Measurements from ENCODE around the gene BSG. TPM values are rescaled to one million over a fixed set of nuclear protein-coding genes. Genes with fewer than 3 reads are reported as not detected.

The BSG gene
- total and polyA plus RNA-seq, 10 of the 15 experiments (the other 5 are each of a cell fraction or from before 2014, with no cell fraction given), result 2.8 to 297 (median 199) TPM

DNA sequence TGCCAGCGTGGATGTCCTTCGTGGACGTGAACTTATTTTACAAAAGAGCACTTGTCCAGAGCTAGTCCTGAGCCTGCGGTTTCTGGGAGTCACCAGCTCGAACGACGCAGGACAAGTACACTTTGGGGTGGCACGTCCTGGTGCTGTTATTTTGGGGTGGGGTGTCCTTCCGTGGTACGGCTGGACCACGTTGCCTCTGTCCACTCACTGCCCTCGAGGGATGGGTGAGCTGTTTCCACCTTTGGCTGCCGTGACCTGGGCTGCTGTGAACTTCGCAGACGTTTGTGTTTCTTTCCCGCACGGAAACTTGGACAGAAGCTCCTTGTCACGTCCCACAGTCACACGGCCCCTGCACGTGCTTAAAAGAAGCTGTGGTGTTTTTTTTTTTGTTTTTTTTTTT is 17.6 kb upstream of the BSG start:
- DNase-seq (ENCODE audit: low read depth, low spot score), result no peak

More for the DNA sequence above, 17.6 kb upstream of the BSG start:
- WGBS (ENCODE audit: insufficient coverage, insufficient replicate concordance, low lambda C conversion rate, missing lambda C conversion rate), result 39% methylated on average over 20 of the region's 20 CpGs
- Histone ChIP-seq H3K4me1 (ENCODE audit: control insufficient read depth, insufficient read depth, low read length) (no peaks in the 10 kb centered on the region), H3K9ac (ENCODE audit: control insufficient read depth, insufficient read depth, low read length) (no peak overlapping the region), H3K9me3 (replicated peaks; ENCODE audit: control insufficient read depth, insufficient read depth, low read length) (no peaks in the 10 kb centered on the region), H3K27ac (ENCODE audit: control insufficient read depth, insufficient read depth) (no peak overlapping the region), H3K4me2 (ENCODE audit: control insufficient read depth, insufficient read depth) (no peak overlapping the region), H3K36me3 (ENCODE audit: control insufficient read depth in 2 of 2, insufficient read depth in 2 of 2, low read length in 1 of 2) (no peaks in the 10 kb centered on the region), H3K79me2 (ENCODE audit: control insufficient read depth, insufficient read depth, low read length) (no peaks in the 10 kb centered on the region), H2AFZ (ENCODE audit: control insufficient read depth, low read depth, low read length) (no peak overlapping the region), H3K4me3 (no peak overlapping the region), H3K27me3 (replicated peaks in 1 of 2; ENCODE audit: control insufficient read depth in 2 of 2, insufficient read depth in 2 of 2, low read length in 1 of 2) (no peaks in the 10 kb centered on the region), H4K20me1 (ENCODE audit: control insufficient read depth, insufficient read depth) (no peaks in the 10 kb centered on the region)
- RAD21 ChIA-PET (ENCODE audit: unreplicated experiment), result no interaction called here
- POLR2A ChIA-PET, result interaction anchor here (0.6 kb wide), 2 partner anchors 20 to 859 kb away, joined by 3 read pairs; no protein-coding TSS in a partner anchor
- TF ChIP-seq MXI1 (IDR thresholded peaks at IDR 0.05; ENCODE audit: low read depth, low read length) (no peak), CEBPB (IDR thresholded peaks at IDR 0.05; ENCODE audit: borderline replicate concordance in 1 of 2, low read depth in 2 of 2, low read length in 2 of 2) (no peak), RUNX3 (IDR thresholded peaks at IDR 0.05; ENCODE audit: low read length) (no peak), EP300 (IDR thresholded peaks at IDR 0.05; ENCODE audit: borderline replicate concordance in 1 of 2, control insufficient read depth in 1 of 2, low read depth in 2 of 2, low read length in 2 of 2) (no peak), ZNF24 (IDR thresholded peaks at IDR 0.05) (no peak), RCOR1 (conservative IDR thresholded peaks at IDR 0.05; ENCODE audit: low read depth, low read length) (no peak)
- TF ChIP-seq, protein P1, sequence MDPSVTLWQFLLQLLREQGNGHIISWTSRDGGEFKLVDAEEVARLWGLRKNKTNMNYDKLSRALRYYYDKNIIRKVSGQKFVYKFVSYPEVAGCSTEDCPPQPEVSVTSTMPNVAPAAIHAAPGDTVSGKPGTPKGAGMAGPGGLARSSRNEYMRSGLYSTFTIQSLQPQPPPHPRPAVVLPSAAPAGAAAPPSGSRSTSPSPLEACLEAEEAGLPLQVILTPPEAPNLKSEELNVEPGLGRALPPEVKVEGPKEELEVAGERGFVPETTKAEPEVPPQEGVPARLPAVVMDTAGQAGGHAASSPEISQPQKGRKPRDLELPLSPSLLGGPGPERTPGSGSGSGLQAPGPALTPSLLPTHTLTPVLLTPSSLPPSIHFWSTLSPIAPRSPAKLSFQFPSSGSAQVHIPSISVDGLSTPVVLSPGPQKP (IDR thresholded peaks at IDR 0.05; ENCODE audit: low read depth, low read length), result no peak
- TF ChIP-seq, protein P2, sequence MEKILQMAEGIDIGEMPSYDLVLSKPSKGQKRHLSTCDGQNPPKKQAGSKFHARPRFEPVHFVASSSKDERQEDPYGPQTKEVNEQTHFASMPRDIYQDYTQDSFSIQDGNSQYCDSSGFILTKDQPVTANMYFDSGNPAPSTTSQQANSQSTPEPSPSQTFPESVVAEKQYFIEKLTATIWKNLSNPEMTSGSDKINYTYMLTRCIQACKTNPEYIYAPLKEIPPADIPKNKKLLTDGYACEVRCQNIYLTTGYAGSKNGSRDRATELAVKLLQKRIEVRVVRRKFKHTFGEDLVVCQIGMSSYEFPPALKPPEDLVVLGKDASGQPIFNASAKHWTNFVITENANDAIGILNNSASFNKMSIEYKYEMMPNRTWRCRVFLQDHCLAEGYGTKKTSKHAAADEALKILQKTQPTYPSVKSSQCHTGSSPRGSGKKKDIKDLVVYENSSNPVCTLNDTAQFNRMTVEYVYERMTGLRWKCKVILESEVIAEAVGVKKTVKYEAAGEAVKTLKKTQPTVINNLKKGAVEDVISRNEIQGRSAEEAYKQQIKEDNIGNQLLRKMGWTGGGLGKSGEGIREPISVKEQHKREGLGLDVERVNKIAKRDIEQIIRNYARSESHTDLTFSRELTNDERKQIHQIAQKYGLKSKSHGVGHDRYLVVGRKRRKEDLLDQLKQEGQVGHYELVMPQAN (conservative IDR thresholded peaks at IDR 0.05), result no peak
- TF ChIP-seq, protein P3, sequence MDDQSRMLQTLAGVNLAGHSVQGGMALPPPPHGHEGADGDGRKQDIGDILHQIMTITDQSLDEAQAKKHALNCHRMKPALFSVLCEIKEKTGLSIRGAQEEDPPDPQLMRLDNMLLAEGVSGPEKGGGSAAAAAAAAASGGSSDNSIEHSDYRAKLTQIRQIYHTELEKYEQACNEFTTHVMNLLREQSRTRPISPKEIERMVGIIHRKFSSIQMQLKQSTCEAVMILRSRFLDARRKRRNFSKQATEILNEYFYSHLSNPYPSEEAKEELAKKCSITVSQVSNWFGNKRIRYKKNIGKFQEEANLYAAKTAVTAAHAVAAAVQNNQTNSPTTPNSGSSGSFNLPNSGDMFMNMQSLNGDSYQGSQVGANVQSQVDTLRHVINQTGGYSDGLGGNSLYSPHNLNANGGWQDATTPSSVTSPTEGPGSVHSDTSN (IDR thresholded peaks at IDR 0.05; ENCODE audit: insufficient replicate concordance, low read depth, low read length), result no peak
- SMC1A ChIA-PET (ENCODE audit: uncharacterized antibody, unreplicated experiment), result no interaction called here
- ATAC-seq (no peak), FAIRE-seq (no peak)
- intact Hi-C loops (cut with micrococcal nuclease; ENCODE audit: unreplicated experiment) (no loop called here), in situ Hi-C loops (cut with MboI) (no loop called here)
- no TSS peak for BruUV-seq (replicated peaks)
- CTCF ChIA-PET, result no interaction called here
